KMS-11 (cell line): Measurements from ENCODE around the gene UROS.

Experiments
- H2AFZ ChIP-seq: fragments of 200-600 bp; sonication (generic); 2 replicates; pipeline ENCODE4 v1.6.1; 2016; ENCODE audit warnings: antibody characterized with exemption, mixed run types, low read depth
- H3K27ac ChIP-seq: fragments of 200-600 bp; sonication (generic); 2 replicates; pipeline ENCODE4 v1.6.1; 2016; ENCODE audit warnings: mild to moderate bottlenecking, mixed run types
- H3K27me3 ChIP-seq: fragments of 200-600 bp; sonication (generic); 2 replicates; pipeline ENCODE4 v1.6.1; 2017; ENCODE audit warnings: mild to moderate bottlenecking, low read depth, mixed run types, moderate library complexity; ENCODE audit not compliant: insufficient read depth
- H3K36me3 ChIP-seq: fragments of 200-600 bp; sonication (generic); 2 replicates; pipeline ENCODE4 v1.6.1; 2017; ENCODE audit warnings: mild to moderate bottlenecking, mixed run types; ENCODE audit not compliant: insufficient read depth
- H3K4me1 ChIP-seq: fragments of 200-600 bp; sonication (generic); 2 replicates; pipeline ENCODE4 v1.6.1; 2016; ENCODE audit warnings: mild to moderate bottlenecking, low read depth, mixed run types; ENCODE audit not compliant: poor library complexity, severe bottlenecking
- H3K4me2 ChIP-seq: fragments of 200-600 bp; sonication (generic); 2 replicates; pipeline ENCODE4 v1.7.0; 2016; ENCODE audit warnings: mild to moderate bottlenecking, mixed run types
- H3K4me3 ChIP-seq: fragments of 200-600 bp; sonication (generic); IDR thresholded peaks from 2 replicates; pipeline ENCODE4 v1.6.1; 2017; ENCODE audit warnings: low read depth, low read length, mixed read lengths; ENCODE audit not compliant: insufficient read depth
- H3K79me2 ChIP-seq: fragments of 200-600 bp; sonication (generic); 2 replicates; pipeline ENCODE4 v1.6.1; 2016; ENCODE audit warnings: low read depth, mixed run types; ENCODE audit not compliant: insufficient read depth
- H3K9ac ChIP-seq: fragments of 200-600 bp; sonication (generic); 2 replicates; pipeline ENCODE4 v1.6.1; 2016; ENCODE audit warnings: mild to moderate bottlenecking, mixed run types
- H4K20me1 ChIP-seq: fragments of 200-600 bp; sonication (generic); 2 replicates; pipeline ENCODE4 v1.6.1; 2016; ENCODE audit warnings: mild to moderate bottlenecking, mixed run types; ENCODE audit not compliant: insufficient read depth
- TF ChIP-seq, protein P1 (sequence below): fragments of 200-600 bp; sonication (generic); conservative IDR thresholded peaks from 2 replicates; pipeline ENCODE4 v1.6.1; 2017; ENCODE audit warnings: low read depth, mild to moderate bottlenecking, antibody characterized with exemption, low read length, moderate library complexity, mixed read lengths

Gene UROS

DNA sequence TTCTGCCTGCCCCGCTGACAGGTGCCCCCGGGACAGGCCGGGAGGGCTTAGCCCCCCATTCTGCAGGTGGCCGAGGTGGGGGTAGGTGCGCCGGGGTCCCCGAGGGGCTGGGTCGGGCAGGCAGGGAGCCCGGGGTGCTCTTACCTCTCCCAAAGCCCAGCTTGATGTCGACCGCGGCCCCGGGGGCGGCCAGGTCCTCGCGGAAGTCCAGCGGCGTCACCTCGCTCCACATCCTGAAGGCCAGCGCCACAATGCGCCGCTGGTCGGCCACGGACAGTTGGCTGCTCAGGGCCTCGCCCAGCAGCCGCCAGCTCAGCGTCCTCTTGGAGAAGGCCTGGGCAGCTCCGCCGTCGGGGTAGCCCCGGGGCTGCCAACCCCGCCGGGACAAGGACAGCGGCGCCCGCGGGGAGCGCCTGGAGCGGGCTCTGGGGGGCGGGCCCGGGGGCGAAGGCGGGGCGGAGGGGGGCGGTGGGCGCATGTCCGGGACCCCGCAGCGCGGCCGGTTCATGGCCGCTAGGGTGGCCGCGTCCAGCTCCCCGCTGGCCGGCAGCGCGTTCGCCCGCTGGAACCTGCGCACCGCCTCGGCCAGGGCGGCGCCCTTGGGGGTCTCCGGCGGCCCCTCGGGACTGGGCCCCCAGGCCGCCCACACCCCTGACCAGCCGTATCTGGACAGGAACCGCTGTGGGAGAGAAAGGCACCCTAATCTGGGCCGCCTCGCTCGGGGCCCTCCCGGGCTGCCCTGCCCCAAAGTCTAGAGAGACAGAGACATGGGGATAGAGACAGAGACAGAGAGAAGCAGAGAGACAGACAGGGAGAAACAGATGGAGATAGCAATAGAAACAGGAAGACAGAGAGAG is 49.1 kb downstream of the UROS start:
- Histone ChIP-seq H2AFZ (no peak overlapping the region), H3K4me3 (no peak overlapping the region), H3K36me3 (no peaks in the 10 kb centered on the region), H3K9ac (no peak overlapping the region), H3K4me1 (no peaks in the 10 kb centered on the region), H3K27ac (no peak overlapping the region), H3K79me2 (no peaks in the 10 kb centered on the region), H3K27me3 (no peaks in the 10 kb centered on the region), H3K4me2 (no peak overlapping the region), H4K20me1 (no peaks in the 10 kb centered on the region)
- TF ChIP-seq, protein P1, sequence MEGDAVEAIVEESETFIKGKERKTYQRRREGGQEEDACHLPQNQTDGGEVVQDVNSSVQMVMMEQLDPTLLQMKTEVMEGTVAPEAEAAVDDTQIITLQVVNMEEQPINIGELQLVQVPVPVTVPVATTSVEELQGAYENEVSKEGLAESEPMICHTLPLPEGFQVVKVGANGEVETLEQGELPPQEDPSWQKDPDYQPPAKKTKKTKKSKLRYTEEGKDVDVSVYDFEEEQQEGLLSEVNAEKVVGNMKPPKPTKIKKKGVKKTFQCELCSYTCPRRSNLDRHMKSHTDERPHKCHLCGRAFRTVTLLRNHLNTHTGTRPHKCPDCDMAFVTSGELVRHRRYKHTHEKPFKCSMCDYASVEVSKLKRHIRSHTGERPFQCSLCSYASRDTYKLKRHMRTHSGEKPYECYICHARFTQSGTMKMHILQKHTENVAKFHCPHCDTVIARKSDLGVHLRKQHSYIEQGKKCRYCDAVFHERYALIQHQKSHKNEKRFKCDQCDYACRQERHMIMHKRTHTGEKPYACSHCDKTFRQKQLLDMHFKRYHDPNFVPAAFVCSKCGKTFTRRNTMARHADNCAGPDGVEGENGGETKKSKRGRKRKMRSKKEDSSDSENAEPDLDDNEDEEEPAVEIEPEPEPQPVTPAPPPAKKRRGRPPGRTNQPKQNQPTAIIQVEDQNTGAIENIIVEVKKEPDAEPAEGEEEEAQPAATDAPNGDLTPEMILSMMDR = no peak

DNA sequence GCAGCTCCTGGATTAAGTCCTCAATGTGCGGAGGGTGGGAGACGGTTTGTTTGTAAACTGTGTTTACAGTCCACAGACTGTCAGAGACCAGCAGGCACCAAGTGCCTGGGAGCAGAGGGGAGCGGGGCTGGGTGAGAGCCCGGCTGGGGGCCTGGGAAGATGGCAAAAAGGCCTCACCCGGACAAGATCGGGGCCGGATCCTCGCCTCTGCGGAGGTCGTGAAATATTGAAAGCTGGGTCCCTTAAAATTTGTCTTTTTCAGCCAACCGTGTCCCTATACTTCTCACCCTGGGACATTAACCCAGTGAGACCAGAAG is 50.2 kb downstream of the UROS start:
- H3K4me3 ChIP-seq = no peak overlapping the region
- no peaks in the 10 kb centered on the region for H4K20me1 ChIP-seq
- TF ChIP-seq, protein P1 = no peak
- H3K27ac ChIP-seq = no peak overlapping the region
- H2AFZ ChIP-seq = no peak overlapping the region
- H3K9ac ChIP-seq = no peak overlapping the region
- no peaks in the 10 kb centered on the region for H3K27me3 ChIP-seq
- no peaks in the 10 kb centered on the region for H3K79me2 ChIP-seq
- no peaks in the 10 kb centered on the region for H3K4me1 ChIP-seq
- no peaks in the 10 kb centered on the region for H3K36me3 ChIP-seq
- H3K4me2 ChIP-seq = no peak overlapping the region

DNA sequence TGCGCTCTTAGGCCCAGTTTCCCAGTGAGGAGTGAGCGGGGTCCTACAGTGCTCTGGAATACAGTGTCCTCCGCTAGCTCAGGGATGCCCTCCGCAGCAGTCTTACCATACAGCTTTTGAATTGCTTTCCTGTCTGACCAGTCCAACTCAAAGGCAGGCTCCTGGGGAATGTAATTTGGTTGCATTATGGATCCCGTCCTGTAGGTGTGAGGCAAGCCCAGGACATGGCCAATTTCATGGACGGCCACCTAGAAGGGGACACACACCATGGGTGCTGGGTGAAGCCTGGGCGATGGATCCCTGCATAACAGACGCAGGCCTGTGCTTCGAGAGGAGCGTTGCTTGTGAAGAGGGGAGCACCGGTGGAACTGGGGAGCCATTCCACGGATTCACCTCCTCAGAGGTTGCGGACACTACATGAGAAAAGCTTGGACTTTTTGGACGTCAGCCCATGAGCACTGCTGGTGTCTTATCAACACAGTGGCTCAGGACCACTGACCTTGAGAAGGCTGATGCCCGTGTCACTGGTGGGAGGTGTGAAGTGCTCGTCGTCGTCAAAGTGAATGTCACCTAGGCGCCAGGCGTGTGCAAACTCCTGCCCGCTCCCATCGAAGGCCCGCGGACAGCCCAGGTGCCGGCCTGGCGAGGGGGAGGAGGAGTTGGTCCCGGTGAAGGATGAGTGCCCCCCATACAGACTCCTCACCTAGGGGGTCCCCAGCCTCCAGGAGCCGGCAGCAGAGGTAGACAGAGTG is 50.8 kb downstream of the UROS start:
- no peak overlapping the region for H3K4me3 ChIP-seq

DNA sequence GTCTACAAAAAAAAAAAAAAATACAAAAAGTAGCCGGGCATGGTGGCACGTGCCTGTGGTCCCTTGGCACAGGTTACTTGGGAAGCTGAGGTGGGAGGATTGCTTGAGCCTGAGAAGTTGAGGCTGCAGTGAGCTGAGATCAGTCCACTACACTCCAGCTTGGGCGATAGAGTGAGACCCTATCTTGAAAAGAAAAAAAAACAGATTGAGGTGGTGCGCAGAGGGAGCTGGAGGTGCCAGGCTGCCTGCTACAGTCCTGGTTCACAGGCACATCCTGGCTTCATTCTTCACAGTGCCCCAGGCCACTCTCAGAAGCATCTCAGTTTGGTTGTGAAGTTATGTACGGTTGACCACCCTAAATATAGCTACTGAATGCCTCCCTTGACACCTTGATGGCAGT is 52.2 kb downstream of the UROS start:
- Histone ChIP-seq H3K4me1 (no peaks in the 10 kb centered on the region), H3K27me3 (no peaks in the 10 kb centered on the region), H3K9ac (no peak overlapping the region), H3K4me3 (no peak overlapping the region), H3K79me2 (no peaks in the 10 kb centered on the region), H3K36me3 (no peaks in the 10 kb centered on the region), H2AFZ (no peak overlapping the region), H4K20me1 (no peaks in the 10 kb centered on the region), H3K27ac (no peak overlapping the region), H3K4me2 (no peak overlapping the region)
- TF ChIP-seq, protein P1 = no peak

More for the DNA sequence above, 50.8 kb downstream of the UROS start:
- H3K27me3 ChIP-seq = no peaks in the 10 kb centered on the region
- no peaks in the 10 kb centered on the region for H3K36me3 ChIP-seq
- H3K4me2 ChIP-seq = no peak overlapping the region
- H3K4me1 ChIP-seq = no peaks in the 10 kb centered on the region
- TF ChIP-seq, protein P1 = no peak
- no peak overlapping the region for H3K27ac ChIP-seq
- no peaks in the 10 kb centered on the region for H4K20me1 ChIP-seq
- H2AFZ ChIP-seq = no peak overlapping the region
- no peak overlapping the region for H3K9ac ChIP-seq
- no peaks in the 10 kb centered on the region for H3K79me2 ChIP-seq
